ENCODE measurements around the gene ILKAP.

- TF ChIP-seq CTCF (IDR thresholded peaks at IDR 0.05) (no peak), POLR2A (IDR thresholded peaks at IDR 0.05) (no peak)
These were observed 71.6 kb downstream of the ILKAP start for GRCh38 chr2:238131761-238132462.
